HepG2 (cell line): ENCODE measurements around the gene CAMSAP1. TPM values are rescaled to one million over a fixed set of nuclear protein-coding genes. Genes with fewer than 3 reads are reported as not detected.

Source experiments
- ATAC-seq: fragments of 200-7000 bp; cut with Tn5 transposase; 3 replicates; pipeline ENCODE4 v1.9.1; 2020; ENCODE audit warnings: mild to moderate bottlenecking, moderate library complexity
- BruUV-seq: library from RNA; stranded (reverse); fragments of 400-500 nt; replicated peaks from 2 replicates; lab custom pipeline; 2021; lab: Mats Ljungman, UMichigan
- CTCF ChIA-PET: fragments of 300-600 bp; formaldehyde crosslinking; extraction: SDS; loops from one replicate; lab custom pipeline; 2021; ENCODE audit warnings: low total read pairs, inconsistent platforms, low intra/inter-chr PET ratio; lab: Yijun Ruan, JAX
- POLR2A ChIA-PET: fragments of 350-600 bp; sonication (Branson Sonifier 250); formaldehyde crosslinking; loops from one replicate; lab custom pipeline; 2020; ENCODE audit warnings: antibody characterized with exemption, inconsistent platforms; lab: Yijun Ruan, JAX
- DNase-seq: peaks from one replicate; pipeline ENCODE4 v3.0.0-alpha.2; 2015; ENCODE audit warnings: low spot score
- FAIRE-seq: peaks from 3 replicates; lab custom pipeline; 2011; peaks lifted over from hg19 to GRCh38; lab: Jason Lieb, UNC
- H2AFZ ChIP-seq: one replicate; pipeline ENCODE4 v1.6.1; 2011; ENCODE audit warnings: low read length, inconsistent platforms
- H3K27ac ChIP-seq: fragments of 300-600 bp; 3 replicates; pipeline ENCODE4 v1.8.0; 2011; ENCODE audit warnings: mixed run types, mild to moderate bottlenecking, mixed read lengths, low read length, inconsistent platforms; ENCODE audit not compliant: insufficient read depth; ENCODE audit errors: extremely low read length
- H3K27me3 ChIP-seq, 2 experiments: fragments of 200-600 bp in 1 of 2; 2 replicates in 1 of 2; 3 replicates in 1 of 2; pipeline versions ENCODE4 v1.6.0 to v1.8.0; 2011; ENCODE audit warnings: low read length in 2 of 2, mild to moderate bottlenecking in 2 of 2, moderate library complexity in 2 of 2, inconsistent platforms in 1 of 2; ENCODE audit not compliant: insufficient read depth in 2 of 2, control insufficient read depth in 1 of 2
- H3K36me3 ChIP-seq, 2 experiments: fragments of 200-600 bp in 1 of 2; replicated peaks in 1 of 2; 2 replicates in 1 of 2; 3 replicates in 1 of 2; pipeline versions ENCODE4 v1.5.1 to v1.8.0; 2011; ENCODE audit warnings: low read length in 2 of 2, inconsistent platforms in 1 of 2; ENCODE audit not compliant: insufficient read depth in 2 of 2, control insufficient read depth in 1 of 2
- H3K4me1 ChIP-seq: 2 replicates; pipeline ENCODE4 v1.5.1; 2012; ENCODE audit warnings: low read length, inconsistent platforms; ENCODE audit not compliant: insufficient read depth
- H3K4me2 ChIP-seq: 2 replicates; pipeline ENCODE4 v1.6.0; 2011; ENCODE audit warnings: low read depth, low read length, inconsistent platforms
- H3K4me3 ChIP-seq, 3 experiments: fragments of 200-600 bp in 1 of 3; sonication (generic), shearing (Covaris generic) in 1 of 3; replicated peaks in 1 of 3; 2 replicates each; pipeline ENCODE4 v1.5.1; 2011 to 2016; ENCODE audit warnings: low read length in 3 of 3, inconsistent platforms in 2 of 3, low read depth in 2 of 3, mild to moderate bottlenecking in 2 of 3, control low read depth in 1 of 3, mixed read lengths in 1 of 3; ENCODE audit not compliant: insufficient read depth in 1 of 3
- H3K79me2 ChIP-seq: one replicate; pipeline ENCODE4 v1.6.1; 2011; ENCODE audit warnings: low read length, inconsistent platforms; ENCODE audit not compliant: insufficient read depth
- H3K9ac ChIP-seq: 2 replicates; pipeline ENCODE4 v1.6.0; 2011; ENCODE audit warnings: mild to moderate bottlenecking, low read depth, low read length, inconsistent platforms; ENCODE audit not compliant: insufficient read depth
- H3K9me3 ChIP-seq: 2 replicates; pipeline ENCODE4 v1.5.1; 2012; ENCODE audit warnings: mild to moderate bottlenecking, low read length
- H4K20me1 ChIP-seq: 2 replicates; pipeline ENCODE4 v1.6.0; 2011; ENCODE audit warnings: inconsistent platforms, mild to moderate bottlenecking, low read length, moderate library complexity; ENCODE audit not compliant: insufficient read depth
- ADNP ChIP-seq: sonication (generic); formaldehyde crosslinking; IDR thresholded peaks from 2 replicates; pipeline ENCODE4 v1.4.0; 2020; ENCODE audit warnings: missing genetic modification reagents
- CBFB ChIP-seq: sonication (generic); formaldehyde crosslinking; IDR thresholded peaks from 2 replicates; pipeline ENCODE4 v1.4.0; 2020; ENCODE audit warnings: missing genetic modification reagents
- CENPX ChIP-seq: sonication (generic); formaldehyde crosslinking; IDR thresholded peaks from 2 replicates; pipeline ENCODE4 v1.9.0; 2021; ENCODE audit warnings: mild to moderate bottlenecking, missing genetic modification reagents, moderate library complexity
- SIN3B ChIP-seq: fragments of 150-350 bp; IDR thresholded peaks from 2 replicates; pipeline ENCODE4 v1.6.1; 2014; ENCODE audit warnings: low read length
- ZNF275 ChIP-seq: sonication (generic); formaldehyde crosslinking; IDR thresholded peaks from 2 replicates; pipeline ENCODE4 v1.8.0; 2022; ENCODE audit warnings: missing genetic modification reagents, mild to moderate bottlenecking, inconsistent platforms, borderline replicate concordance
- ZNF879 ChIP-seq: sonication (generic); formaldehyde crosslinking; IDR thresholded peaks from 2 replicates; pipeline ENCODE4 v1.8.1; 2023; ENCODE audit warnings: missing genetic modification reagents
- WGBS: methylation state at CpG from one replicate; pipeline ENCODE4 v1.1.6; 2017; ENCODE audit warnings: low lambda C conversion rate; 5-methylcytosine and 5-hydroxymethylcytosine counted together
- in situ Hi-C: cut with HindIII; loops from 2 replicates; pipeline ENCODE4 v1.10.0; 2017; ENCODE audit warnings: low pct_unique_long_range_greater_than_20kb; ENCODE audit not compliant: extremely low pct_ligation_motif_present
- intact Hi-C: fragments of 100-400 bp; cut with micrococcal nuclease; formaldehyde crosslinking; loops from one replicate; pipeline ENCODE4 v1.10.0; 2022; ENCODE audit not compliant: unreplicated experiment
- polyA plus RNA-seq, 8 experiments: library from polyadenylated mRNA; depleted of rRNA in 3 of 8; stranded (reverse) in 7 of 8; unstranded in 1 of 8; fragments of >200 nt; fragmentation: Illumina TruSeq in 4 of 8; extraction: Trizol in 4 of 8; gene quantifications; 2 replicates each; pipeline versions ENCODE4 v1.2.1 to v1.2.3, GENCODE V29; 2011 to 2016; ENCODE audit warnings: low read depth in 4 of 8, missing spikeins in 1 of 8, mixed read lengths in 1 of 8; ENCODE audit not compliant: insufficient read depth in 1 of 8
- total RNA-seq, 5 experiments: library from RNA; depleted of rRNA; stranded (reverse); fragments of >200 nt; fragmentation: Illumina TruSeq; extraction: Trizol; gene quantifications; 2 replicates each; pipeline ENCODE4 v1.2.3, GENCODE V29; 2016; ENCODE audit warnings: low read depth in 1 of 5
- TF ChIP-seq, protein P1 (sequence below): sonication (generic); formaldehyde crosslinking; IDR thresholded peaks from 2 replicates; pipeline ENCODE4 v1.4.0; 2020; ENCODE audit warnings: missing genetic modification reagents

The CAMSAP1 gene
- total and polyA plus RNA-seq, 2 of the 13 experiments (the other 11 are each of a cell fraction or from before 2014, with no cell fraction given), result 3.8 to 12.4 TPM

- TF ChIP-seq ADNP (CRISPR knock-in tag) (no peak), CENPX (CRISPR knock-in tag) (no peak), SIN3B (no peak), ZNF879 (CRISPR knock-in tag) (no peak)
- TF ChIP-seq, protein P1, sequence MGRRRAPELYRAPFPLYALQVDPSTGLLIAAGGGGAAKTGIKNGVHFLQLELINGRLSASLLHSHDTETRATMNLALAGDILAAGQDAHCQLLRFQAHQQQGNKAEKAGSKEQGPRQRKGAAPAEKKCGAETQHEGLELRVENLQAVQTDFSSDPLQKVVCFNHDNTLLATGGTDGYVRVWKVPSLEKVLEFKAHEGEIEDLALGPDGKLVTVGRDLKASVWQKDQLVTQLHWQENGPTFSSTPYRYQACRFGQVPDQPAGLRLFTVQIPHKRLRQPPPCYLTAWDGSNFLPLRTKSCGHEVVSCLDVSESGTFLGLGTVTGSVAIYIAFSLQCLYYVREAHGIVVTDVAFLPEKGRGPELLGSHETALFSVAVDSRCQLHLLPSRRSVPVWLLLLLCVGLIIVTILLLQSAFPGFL (CRISPR knock-in tag), result no peak
Measured at GRCh38 chr9:135787317-135787716, 120.0 kb downstream of the CAMSAP1 start (continued).

GRCh38 chr9:135786146-135786690, 121.1 kb downstream of the CAMSAP1 start:
- CTCF ChIA-PET, result no interaction called here
- no peak for TF ChIP-seq CBFB (CRISPR knock-in tag)
- no peak for TF ChIP-seq ZNF275 (CRISPR knock-in tag)
- no peaks in the 10 kb centered on the region for H4K20me1 ChIP-seq

More at GRCh38 chr9:135786146-135786690, 121.1 kb downstream of the CAMSAP1 start:
- H3K79me2 ChIP-seq, result no peaks in the 10 kb centered on the region
- ATAC-seq (no peak), FAIRE-seq (no peak), DNase-seq (no peak)
- no peaks in the 10 kb centered on the region for H3K9me3 ChIP-seq
- no peak overlapping the region for H3K4me2 ChIP-seq
- no peak overlapping the region for H3K9ac ChIP-seq
- no peak overlapping the region for H2AFZ ChIP-seq
- no peaks in the 10 kb centered on the region for H3K36me3 ChIP-seq
- H3K27me3 ChIP-seq, result peaks cover 13 to 87% of the 10 kb centered on the region in 2 experiments; a peak in 4 of 5 replicates
- WGBS, result 57% methylated on average over 7 of the region's 44 CpGs
- no peaks in the 10 kb centered on the region for H3K4me1 ChIP-seq
- no TSS peak for BruUV-seq
- H3K27ac ChIP-seq, result no peak overlapping the region
- in situ Hi-C loops (no loop called here), intact Hi-C loops (no loop called here)
- POLR2A ChIA-PET, result no interaction called here
- no peak overlapping the region for H3K4me3 ChIP-seq
